Calu3 (cell line): ENCODE measurements around the gene UNKL. TPM values are rescaled to one million over a fixed set of nuclear protein-coding genes. Genes with fewer than 3 reads are reported as not detected.

Experiments
- BruUV-seq: library from RNA; stranded (reverse); fragments of 400-500 nt; replicated peaks from 2 replicates; lab custom pipeline; 2021; lab: Mats Ljungman, UMichigan
- CTCF ChIA-PET: fragments of 300-600 bp; sonication (Branson Sonifier 250); formaldehyde crosslinking; loops from one replicate; lab custom pipeline; 2022; ENCODE audit warnings: antibody characterized with exemption; lab: Charles Lee
- DNase-seq: peaks from one replicate; pipeline ENCODE4 v3.0.0; 2022
- H3K27ac Mint-ChIP-seq: one replicate; pipeline ENCODE4 v1.8.0; 2022; ENCODE audit warnings: mixed read lengths; ENCODE audit not compliant: unreplicated experiment
- H3K27me3 Mint-ChIP-seq: one replicate; pipeline ENCODE4 v1.8.0; 2022; ENCODE audit warnings: mixed read lengths; ENCODE audit not compliant: unreplicated experiment
- H3K36me3 Mint-ChIP-seq: one replicate; pipeline ENCODE4 v1.8.0; 2022; ENCODE audit warnings: mild to moderate bottlenecking, moderate library complexity, mixed read lengths; ENCODE audit not compliant: insufficient read depth, unreplicated experiment
- H3K4me1 Mint-ChIP-seq: one replicate; pipeline ENCODE4 v1.8.0; 2022; ENCODE audit warnings: mild to moderate bottlenecking, low read depth, mixed read lengths; ENCODE audit not compliant: unreplicated experiment
- H3K4me3 Mint-ChIP-seq: one replicate; pipeline ENCODE4 v1.8.0; 2022; ENCODE audit warnings: mild to moderate bottlenecking, low read depth, moderate library complexity, mixed read lengths; ENCODE audit not compliant: unreplicated experiment
- H3K9me3 Mint-ChIP-seq: one replicate; pipeline ENCODE4 v1.8.0; 2022; ENCODE audit warnings: low read depth, mixed read lengths; ENCODE audit not compliant: unreplicated experiment
- intact Hi-C: fragments of 100-400 bp; cut with micrococcal nuclease; formaldehyde crosslinking; loops from one replicate; pipeline ENCODE4 v1.10.0; 2022; ENCODE audit not compliant: unreplicated experiment
- total RNA-seq: library from RNA; stranded (reverse); gene quantifications from 2 replicates; pipeline ENCODE4 v1.2.3, GENCODE V29; 2022
- TF ChIP-seq, protein P1 (sequence below): fragments of 200-600 bp; IDR thresholded peaks from one replicate; pipeline ENCODE4 v1.8.0; 2022; ENCODE audit warnings: antibody characterized with exemption; ENCODE audit not compliant: unreplicated experiment

Gene UNKL
- total RNA-seq, 1 experiment from 2014 or later: 35.5 TPM

GRCh38 chr16:1319041-1319440, 95.5 kb downstream of the UNKL start:
- CTCF ChIA-PET: no interaction called here
- Mint-ChIP-seq H3K27me3 (no peaks in the 10 kb centered on the region), H3K27ac (no peak overlapping the region), H3K4me1 (no peaks in the 10 kb centered on the region), H3K9me3 (no peaks in the 10 kb centered on the region), H3K4me3 (no peak overlapping the region), H3K36me3 (peaks cover 92% of the 10 kb centered on the region)
- intact Hi-C loops: no loop called here
- no peak for DNase-seq
- BruUV-seq: no TSS peak
- TF ChIP-seq, protein P1, sequence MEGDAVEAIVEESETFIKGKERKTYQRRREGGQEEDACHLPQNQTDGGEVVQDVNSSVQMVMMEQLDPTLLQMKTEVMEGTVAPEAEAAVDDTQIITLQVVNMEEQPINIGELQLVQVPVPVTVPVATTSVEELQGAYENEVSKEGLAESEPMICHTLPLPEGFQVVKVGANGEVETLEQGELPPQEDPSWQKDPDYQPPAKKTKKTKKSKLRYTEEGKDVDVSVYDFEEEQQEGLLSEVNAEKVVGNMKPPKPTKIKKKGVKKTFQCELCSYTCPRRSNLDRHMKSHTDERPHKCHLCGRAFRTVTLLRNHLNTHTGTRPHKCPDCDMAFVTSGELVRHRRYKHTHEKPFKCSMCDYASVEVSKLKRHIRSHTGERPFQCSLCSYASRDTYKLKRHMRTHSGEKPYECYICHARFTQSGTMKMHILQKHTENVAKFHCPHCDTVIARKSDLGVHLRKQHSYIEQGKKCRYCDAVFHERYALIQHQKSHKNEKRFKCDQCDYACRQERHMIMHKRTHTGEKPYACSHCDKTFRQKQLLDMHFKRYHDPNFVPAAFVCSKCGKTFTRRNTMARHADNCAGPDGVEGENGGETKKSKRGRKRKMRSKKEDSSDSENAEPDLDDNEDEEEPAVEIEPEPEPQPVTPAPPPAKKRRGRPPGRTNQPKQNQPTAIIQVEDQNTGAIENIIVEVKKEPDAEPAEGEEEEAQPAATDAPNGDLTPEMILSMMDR: no peak

- Mint-ChIP-seq H3K4me3 (peak overlapping the region; percentile 39), H3K36me3 (peaks cover 92% of the 10 kb centered on the region), H3K4me1 (no peaks in the 10 kb centered on the region), H3K9me3 (no peaks in the 10 kb centered on the region), H3K27me3 (no peaks in the 10 kb centered on the region), H3K27ac (peak overlapping the region; percentile 63)
- TF ChIP-seq, protein P1: no peak
- CTCF ChIA-PET: no interaction called here
- intact Hi-C loops: no loop called here
- BruUV-seq: no TSS peak
- DNase-seq: no peak
These were observed 96.3 kb downstream of the UNKL start for GRCh38 chr16:1318268-1318545.

DNA sequence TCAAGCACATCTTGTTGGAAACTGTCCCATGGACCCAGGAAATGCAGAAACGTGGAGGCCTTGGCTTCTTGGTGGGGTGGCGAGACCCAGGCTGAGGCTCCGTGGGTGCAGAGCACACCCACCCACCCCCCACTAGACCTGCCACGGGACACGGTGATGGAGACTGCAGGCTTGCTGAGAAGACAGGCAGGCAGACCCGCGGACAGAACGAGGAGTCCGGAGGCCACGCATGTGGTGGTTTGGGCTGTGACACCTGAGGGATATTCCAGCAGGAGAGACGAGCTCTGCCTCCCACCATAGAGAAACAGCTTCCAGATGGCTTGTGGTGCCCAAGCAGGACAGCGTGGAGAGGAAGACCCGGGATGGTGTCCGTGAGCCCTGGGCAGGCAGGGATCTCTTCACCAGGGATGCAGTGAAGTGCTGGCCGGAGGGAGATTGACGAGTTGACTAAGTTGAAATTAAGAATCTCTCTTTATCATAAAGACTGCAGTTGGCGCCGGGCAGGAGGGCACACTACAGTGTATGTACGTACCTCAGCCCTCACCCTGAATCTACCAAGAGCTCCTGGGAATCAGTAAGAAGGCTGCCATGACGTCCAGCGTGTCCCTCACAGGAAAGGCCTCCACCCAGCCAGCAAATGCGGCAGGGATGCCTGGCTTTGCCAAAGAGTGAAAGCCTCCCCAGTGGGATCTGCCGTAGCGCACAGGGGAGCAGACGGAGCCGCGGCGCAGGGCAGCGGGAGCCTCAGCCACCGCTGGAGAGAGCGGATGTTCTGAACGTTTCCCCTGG, 96.8 kb downstream of the UNKL start:
- DNase-seq: no peak
- Mint-ChIP-seq H3K9me3 (no peaks in the 10 kb centered on the region), H3K27me3 (no peaks in the 10 kb centered on the region), H3K4me3 (peak overlapping the region; percentile 39), H3K4me1 (no peaks in the 10 kb centered on the region), H3K36me3 (peaks cover 92% of the 10 kb centered on the region), H3K27ac (peak overlapping the region; percentile 63)
- TF ChIP-seq, protein P1: no peak
- intact Hi-C loops: no loop called here
- CTCF ChIA-PET: no interaction called here
- BruUV-seq: no TSS peak

DNA sequence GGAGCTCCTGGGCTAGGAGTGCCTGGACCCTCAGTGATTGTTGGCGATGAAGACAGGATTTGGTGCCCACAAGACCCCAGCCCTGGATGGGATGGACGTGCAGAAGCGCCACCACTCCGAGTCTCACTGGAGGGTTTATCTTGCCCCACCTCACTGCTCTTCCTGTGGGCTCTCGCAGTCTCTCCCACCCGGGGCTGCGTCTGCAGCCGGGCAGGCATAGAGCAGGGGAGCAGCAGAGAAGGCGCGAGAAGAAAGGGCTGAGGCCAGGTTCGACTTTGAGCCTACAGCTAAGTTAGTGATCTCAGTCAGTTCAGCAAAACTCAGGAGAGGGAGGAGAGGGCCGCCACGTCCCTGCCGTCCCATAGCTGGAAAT, 98.5 kb downstream of the UNKL start:
- peaks cover 94% of the 10 kb centered on the region for H3K36me3 Mint-ChIP-seq
- no peaks in the 10 kb centered on the region for H3K27me3 Mint-ChIP-seq
- TF ChIP-seq, protein P1: no peak
- H3K27ac Mint-ChIP-seq: no peak overlapping the region
- H3K9me3 Mint-ChIP-seq: no peaks in the 10 kb centered on the region
- DNase-seq: no peak
- H3K4me1 Mint-ChIP-seq: peaks cover 9% of the 10 kb centered on the region
- no TSS peak for BruUV-seq
- H3K4me3 Mint-ChIP-seq: no peak overlapping the region
- intact Hi-C loops: no loop called here
- CTCF ChIA-PET: no interaction called here
